IMR-90 (cell line): Measurements from ENCODE around the gene SLC35B4.

Source experiments
- CEBPB ChIP-seq: IDR thresholded peaks from 2 replicates; pipeline ENCODE4 v1.6.1; 2012; ENCODE audit warnings: low read depth, low read length, improper control_type of control experiment
- CHD1 ChIP-seq: IDR thresholded peaks from 2 replicates; pipeline ENCODE4 v1.6.1; 2012; ENCODE audit warnings: low read depth, low read length, improper control_type of control experiment
- CTCF ChIP-seq: conservative IDR thresholded peaks from 2 replicates; pipeline ENCODE4 v1.5.1; 2012; ENCODE audit warnings: mild to moderate bottlenecking, low read depth, low read length, improper control_type of control experiment
- FOS ChIP-seq: fragments of 150-350 bp; IDR thresholded peaks from 2 replicates; pipeline ENCODE4 v1.6.1; 2016; ENCODE audit warnings: low read depth, low read length
- MAFK ChIP-seq: IDR thresholded peaks from 2 replicates; pipeline ENCODE4 v1.6.1; 2012; ENCODE audit warnings: low read depth, low read length, improper control_type of control experiment
- MAZ ChIP-seq: IDR thresholded peaks from 2 replicates; pipeline ENCODE4 v1.6.1; 2012; ENCODE audit warnings: low read depth, mild to moderate bottlenecking, low read length, improper control_type of control experiment, moderate library complexity, borderline replicate concordance
- POLR2A ChIP-seq: IDR thresholded peaks from 2 replicates; pipeline ENCODE4 v1.6.1; 2012; ENCODE audit warnings: mild to moderate bottlenecking, low read depth, low read length
- RAD21 ChIP-seq: IDR thresholded peaks from 2 replicates; pipeline ENCODE4 v1.6.1; 2012; ENCODE audit warnings: low read length, improper control_type of control experiment
- RCOR1 ChIP-seq: IDR thresholded peaks from 2 replicates; pipeline ENCODE4 v1.6.1; 2012; ENCODE audit warnings: mild to moderate bottlenecking, low read length, improper control_type of control experiment; ENCODE audit not compliant: insufficient replicate concordance
- USF2 ChIP-seq: fragments of 150-350 bp; IDR thresholded peaks from 2 replicates; pipeline ENCODE4 v1.6.1; 2017; ENCODE audit warnings: mild to moderate bottlenecking, antibody characterized with exemption, low read length, low read depth

- no peak for TF ChIP-seq CTCF
- TF ChIP-seq POLR2A = no peak
- no peak for TF ChIP-seq CEBPB
- TF ChIP-seq MAZ = no peak
- no peak for TF ChIP-seq CHD1
- TF ChIP-seq RCOR1 = no peak
- no peak for TF ChIP-seq USF2
- TF ChIP-seq RAD21 = no peak
- TF ChIP-seq FOS = no peak
- TF ChIP-seq MAFK = no peak
Measured at GRCh38 chr7:134355927-134356326, 39.2 kb upstream of the SLC35B4 start.
